SK-N-MC (cell line): ENCODE measurements around the gene RHOU.

Source experiments
- DNase-seq: peaks from one replicate; pipeline ENCODE4 v3.0.0-alpha.2; 2011; ENCODE audit warnings: low read depth, low spot score
- H3K27ac ChIP-seq: fragments of 200-600 bp; sonication (generic); 2 replicates; pipeline ENCODE4 v1.5.1; 2016; ENCODE audit warnings: mixed run types
- H3K36me3 ChIP-seq: fragments of 200-600 bp; sonication (generic); 2 replicates; pipeline ENCODE4 v1.6.1; 2017; ENCODE audit warnings: antibody characterized with exemption, low read length, mixed read lengths; ENCODE audit not compliant: insufficient read depth
- H3K4me3 ChIP-seq: fragments of 200-600 bp; sonication (generic); 2 replicates; pipeline ENCODE4 v1.5.1; 2016
- H3K9ac ChIP-seq: fragments of 200-600 bp; sonication (generic); 2 replicates; pipeline ENCODE4 v1.8.0; 2017; ENCODE audit warnings: mixed run types, mixed read lengths; ENCODE audit not compliant: insufficient read length
- H3K9me3 ChIP-seq: fragments of 200-600 bp; sonication (generic); 2 replicates; pipeline ENCODE4 v1.6.1; 2017; ENCODE audit warnings: low read depth, mild to moderate bottlenecking, antibody characterized with exemption, low read length, moderate library complexity, mixed read lengths
- EZH2 ChIP-seq: fragments of 200-600 bp; sonication (generic); IDR thresholded peaks from one replicate; pipeline ENCODE4 v1.6.1; 2017; ENCODE audit warnings: antibody characterized with exemption
- FOXP2 ChIP-seq: optimal IDR thresholded peaks from 2 replicates; pipeline ENCODE3; 2011; ENCODE audit warnings: mild to moderate bottlenecking, moderate library complexity; ENCODE audit not compliant: insufficient read depth; ENCODE audit errors: extremely low read length, control extremely low read depth
- POLR2AphosphoS5 ChIP-seq: IDR thresholded peaks from 2 replicates; pipeline ENCODE4 v1.6.1; 2012; ENCODE audit warnings: mild to moderate bottlenecking, low read depth, low read length, borderline replicate concordance

RHOU gene

GRCh38 chr1:228698017-228698329, 37.3 kb upstream of the RHOU start:
- Histone ChIP-seq H3K9ac (no peak overlapping the region), H3K27ac (no peak overlapping the region), H3K4me3 (no peak overlapping the region), H3K36me3 (no peaks in the 10 kb centered on the region), H3K9me3 (no peaks in the 10 kb centered on the region)
- TF ChIP-seq EZH2 (no peak), POLR2AphosphoS5 (no peak), FOXP2 (no peak)
- DNase-seq, result no peak

- TF ChIP-seq FOXP2, result no peak
- TF ChIP-seq EZH2, result no peak
- no peak overlapping the region for H3K4me3 ChIP-seq
- no peaks in the 10 kb centered on the region for H3K36me3 ChIP-seq
- DNase-seq, result no peak
- no peak overlapping the region for H3K9ac ChIP-seq
- H3K27ac ChIP-seq, result no peak overlapping the region
- no peaks in the 10 kb centered on the region for H3K9me3 ChIP-seq
These were observed 32.8 kb upstream of the RHOU start for GRCh38 chr1:228702433-228702832.

- no peak overlapping the region for H3K27ac ChIP-seq
- TF ChIP-seq POLR2AphosphoS5, result no peak
- no peak for TF ChIP-seq FOXP2
- TF ChIP-seq EZH2, result no peak
- H3K9me3 ChIP-seq, result no peaks in the 10 kb centered on the region
- no peak overlapping the region for H3K4me3 ChIP-seq
- H3K36me3 ChIP-seq, result no peaks in the 10 kb centered on the region
- no peak overlapping the region for H3K9ac ChIP-seq
- DNase-seq, result no peak
These were observed 29.0 kb upstream of the RHOU start for GRCh38 chr1:228706305-228706704.

- Histone ChIP-seq H3K27ac (no peak overlapping the region), H3K36me3 (no peaks in the 10 kb centered on the region), H3K4me3 (no peak overlapping the region), H3K9me3 (no peaks in the 10 kb centered on the region), H3K9ac (no peak overlapping the region)
- DNase-seq, result no peak
- TF ChIP-seq EZH2 (no peak), FOXP2 (no peak), POLR2AphosphoS5 (no peak)
These were observed 18.2 kb upstream of the RHOU start for GRCh38 chr1:228717081-228717480.

- no peaks in the 10 kb centered on the region for H3K36me3 ChIP-seq
These were observed 13.9 kb upstream of the RHOU start for GRCh38 chr1:228721407-228721806.

GRCh38 chr1:228723287-228723686, 12.0 kb upstream of the RHOU start:
- Histone ChIP-seq H3K27ac (no peak overlapping the region), H3K36me3 (no peaks in the 10 kb centered on the region), H3K9ac (no peak overlapping the region), H3K4me3 (no peak overlapping the region), H3K9me3 (no peaks in the 10 kb centered on the region)
- no peak for DNase-seq
- TF ChIP-seq EZH2 (no peak), POLR2AphosphoS5 (no peak), FOXP2 (no peak)

More at GRCh38 chr1:228721407-228721806, 13.9 kb upstream of the RHOU start:
- no peak overlapping the region for H3K27ac ChIP-seq
- no peak overlapping the region for H3K4me3 ChIP-seq
- no peaks in the 10 kb centered on the region for H3K9me3 ChIP-seq
- no peak for DNase-seq
- H3K9ac ChIP-seq, result no peak overlapping the region
- no peak for TF ChIP-seq POLR2AphosphoS5

- no peak for DNase-seq
- TF ChIP-seq FOXP2, result no peak
- no peak for TF ChIP-seq EZH2
- TF ChIP-seq POLR2AphosphoS5, result no peak
- no peaks in the 10 kb centered on the region for H3K36me3 ChIP-seq
- no peak overlapping the region for H3K4me3 ChIP-seq
- no peak overlapping the region for H3K9ac ChIP-seq
- H3K9me3 ChIP-seq, result no peaks in the 10 kb centered on the region
- no peak overlapping the region for H3K27ac ChIP-seq
These were observed 11.4 kb upstream of the RHOU start for GRCh38 chr1:228723921-228724320.

- no peak for TF ChIP-seq POLR2AphosphoS5
- TF ChIP-seq FOXP2, result no peak
- no peak for TF ChIP-seq EZH2
- H3K9ac ChIP-seq, result no peak overlapping the region
These were observed 10.1 kb upstream of the RHOU start for GRCh38 chr1:228725178-228725577.

GRCh38 chr1:228727681-228728171, 7.6 kb upstream of the RHOU start:
- H3K4me3 ChIP-seq, result no peak overlapping the region
- no peaks in the 10 kb centered on the region for H3K36me3 ChIP-seq
- TF ChIP-seq POLR2AphosphoS5 (no peak), FOXP2 (no peak), EZH2 (no peak)

More at GRCh38 chr1:228725178-228725577, 10.1 kb upstream of the RHOU start:
- no peak for DNase-seq
- Histone ChIP-seq H3K36me3 (no peaks in the 10 kb centered on the region), H3K9me3 (no peaks in the 10 kb centered on the region), H3K4me3 (no peak overlapping the region), H3K27ac (no peak overlapping the region)

More at GRCh38 chr1:228727681-228728171, 7.6 kb upstream of the RHOU start:
- H3K9ac ChIP-seq, result no peak overlapping the region
- DNase-seq, result no peak
- H3K9me3 ChIP-seq, result no peaks in the 10 kb centered on the region
- H3K27ac ChIP-seq, result no peak overlapping the region
